Natural killer cell (primary cell): ENCODE results near the gene SHC4. TPM values are rescaled to one million over a fixed set of nuclear protein-coding genes. Genes with fewer than 3 reads are reported as not detected.

ENCODE experiments used
- ATAC-seq, 3 donors: fragments of 150-1000 bp in 2 of 3; fragments of 200-7000 bp in 1 of 3; cut with Tn5 transposase; 1 replicate in 1 of 3; 2 replicates in 2 of 3; pipeline ENCODE4 v1.10.0; 2021; ENCODE audit warnings: mild to moderate bottlenecking in 2 of 3, moderate library complexity in 2 of 3
- DNase-seq, 2 donors: peaks; one replicate each; pipeline versions ENCODE4 v3.0.0 to v3.0.0-alpha.2; 2013 to 2021; ENCODE audit warnings: mixed read lengths in 1 of 2
- H3K27ac ChIP-seq: one replicate; pipeline ENCODE4 v1.5.1; 2013; ENCODE audit warnings: mild to moderate bottlenecking, low read length
- H3K27me3 ChIP-seq: one replicate; pipeline ENCODE4 v1.6.1; 2013; ENCODE audit warnings: low read length; ENCODE audit not compliant: control insufficient read depth, insufficient read depth
- H3K36me3 ChIP-seq: one replicate; pipeline ENCODE4 v1.6.1; 2013; ENCODE audit warnings: low read length; ENCODE audit not compliant: control insufficient read depth, insufficient read depth
- H3K4me1 ChIP-seq: one replicate; pipeline ENCODE4 v1.6.1; 2013; ENCODE audit warnings: low read length; ENCODE audit not compliant: control insufficient read depth, insufficient read depth
- H3K4me3 ChIP-seq: one replicate; pipeline ENCODE4 v1.5.1; 2013; ENCODE audit warnings: low read length
- H3K9me3 ChIP-seq: one replicate; pipeline ENCODE4 v1.6.1; 2013; ENCODE audit warnings: low read length; ENCODE audit not compliant: control insufficient read depth, insufficient read depth
- H3K27ac Mint-ChIP-seq, 2 donors: one replicate each; pipeline ENCODE4 v1.8.0; 2022; ENCODE audit warnings: mild to moderate bottlenecking in 2 of 2, mixed read lengths in 2 of 2, moderate library complexity in 1 of 2
- H3K27me3 Mint-ChIP-seq, 2 donors: one replicate each; pipeline ENCODE4 v1.8.0; 2022; ENCODE audit warnings: low read depth in 2 of 2, mixed read lengths in 2 of 2
- H3K36me3 Mint-ChIP-seq: one replicate; pipeline ENCODE4 v1.8.0; 2022; ENCODE audit warnings: mixed read lengths
- H3K4me1 Mint-ChIP-seq, 2 donors: one replicate each; pipeline ENCODE4 v1.8.0; 2022; ENCODE audit warnings: mixed read lengths in 2 of 2
- H3K4me3 Mint-ChIP-seq: one replicate; pipeline ENCODE4 v1.8.0; 2022; ENCODE audit warnings: mild to moderate bottlenecking, moderate library complexity, mixed read lengths
- H3K9me3 Mint-ChIP-seq, 2 donors: one replicate each; pipeline ENCODE4 v1.8.0; 2022; ENCODE audit warnings: mixed read lengths in 2 of 2
- CTCF ChIP-seq: fragments of 200-600 bp; IDR thresholded peaks from one replicate; pipeline ENCODE4 v1.8.0; 2022; ENCODE audit warnings: antibody characterized with exemption
- WGBS: methylation state at CpG from one replicate; pipeline ENCODE4 v1.1.7; 2013; ENCODE audit warnings: missing lambda C conversion rate; ENCODE audit not compliant: insufficient coverage; 5-methylcytosine and 5-hydroxymethylcytosine counted together
- intact Hi-C: fragments of 100-400 bp; cut with micrococcal nuclease; formaldehyde crosslinking; loops from one replicate; pipeline ENCODE4 v1.14.2; 2022
- total RNA-seq, 4 donors: library from RNA; stranded (reverse); fragments of 120-200 nt in 1 of 4; gene quantifications; one replicate each; pipeline versions ENCODE4 v1.2.3 to v1.2.4, GENCODE V29; 2013 to 2022

The SHC4 gene
- total RNA-seq, 3 donors from 2014 or later (not counting 1 experiment from before 2014, with no cell fraction given) = 0.19 to 0.43 (median 0.20) TPM

GRCh38 chr15:48875241-48875960, 88.3 kb downstream of the SHC4 start:
- DNase-seq (no peak), ATAC-seq (no peak)
- Histone ChIP-seq H3K4me3 (no peak overlapping the region), H3K9me3 (no peaks in the 10 kb centered on the region), H3K27ac (no peak overlapping the region), H3K4me1 (no peaks in the 10 kb centered on the region), H3K27me3 (peaks cover 6% of the 10 kb centered on the region), H3K36me3 (no peaks in the 10 kb centered on the region)
- 75% methylated on average over 2 of the region's 2 CpGs for WGBS
- Mint-ChIP-seq H3K27me3 (peaks cover 9 to 45% of the 10 kb centered on the region in 2 donors), H3K36me3 (peaks cover 10% of the 10 kb centered on the region), H3K4me3 (no peak overlapping the region), H3K9me3 (no peaks in the 10 kb centered on the region), H3K27ac (no peak overlapping the region), H3K4me1 (peaks cover 28 to 29% of the 10 kb centered on the region in 2 donors)
- intact Hi-C loops = loop anchor here (5.0 to 10.0 kb wide), 2 partner anchors 282 to 749 kb away; partner anchors contain the start of genes COPS2, DTWD1 and FAM227B
- no peak for TF ChIP-seq CTCF

GRCh38 chr15:48872632-48873031, 91.1 kb downstream of the SHC4 start:
- no peaks in the 10 kb centered on the region for H3K36me3 ChIP-seq
- Mint-ChIP-seq H3K4me3 (no peak overlapping the region), H3K27ac (no peak overlapping the region), H3K9me3 (no peaks in the 10 kb centered on the region), H3K27me3 (peaks cover 9 to 45% of the 10 kb centered on the region in 2 donors), H3K4me1 (peaks cover 1 to 2% of the 10 kb centered on the region in 2 donors), H3K36me3 (no peaks in the 10 kb centered on the region)
- DNase-seq (no peak), ATAC-seq (no peak)
- WGBS = 100% methylated on average over 1 of the region's 2 CpGs
- peaks cover 14% of the 10 kb centered on the region for H3K27me3 ChIP-seq
- TF ChIP-seq CTCF = no peak
- no peaks in the 10 kb centered on the region for H3K4me1 ChIP-seq
- H3K27ac ChIP-seq = no peak overlapping the region
- no peak overlapping the region for H3K4me3 ChIP-seq
- H3K9me3 ChIP-seq = no peaks in the 10 kb centered on the region
- intact Hi-C loops = loop anchor here (10.0 kb wide), 1 partner anchor 752 kb away; the partner anchor contains the start of genes DTWD1 and FAM227B

- no peaks in the 10 kb centered on the region for H3K9me3 ChIP-seq
- H3K4me1 ChIP-seq = no peaks in the 10 kb centered on the region
- no peaks in the 10 kb centered on the region for H3K36me3 Mint-ChIP-seq
- H3K27me3 ChIP-seq = peaks cover 14% of the 10 kb centered on the region
- DNase-seq (no peak), ATAC-seq (no peak)
- H3K36me3 ChIP-seq = no peaks in the 10 kb centered on the region
- peaks cover 10 to 48% of the 10 kb centered on the region in 2 donors for H3K27me3 Mint-ChIP-seq
- no peak overlapping the region for H3K27ac ChIP-seq
- H3K4me3 Mint-ChIP-seq = no peak overlapping the region
- H3K4me3 ChIP-seq = no peak overlapping the region
- TF ChIP-seq CTCF = no peak
- no peaks in the 10 kb centered on the region for H3K4me1 Mint-ChIP-seq
- intact Hi-C loops = loop anchor here (10.0 kb wide), 1 partner anchor 753 kb away; the partner anchor contains the start of genes DTWD1 and FAM227B
- no peaks in the 10 kb centered on the region for H3K9me3 Mint-ChIP-seq
- H3K27ac Mint-ChIP-seq = no peak overlapping the region
Observed at GRCh38 chr15:48871542-48871941, 92.2 kb downstream of the SHC4 start.
